Aorta (tissue), 5 donors: ENCODE results near the gene PIK3AP1. TPM values are rescaled to one million over a fixed set of nuclear protein-coding genes. Genes with fewer than 3 reads are reported as not detected.

Experiments
- ATAC-seq: fragments of 200-7000 bp; cut with Tn5 transposase; one replicate; pipeline ENCODE4 v1.9.1; 2022; ENCODE audit warnings: moderate library complexity; ENCODE audit not compliant: low FRiP score
- DNase-seq, 2 donors: peaks; one replicate each; pipeline ENCODE4 v3.0.0-alpha.2; 2020
- H3K27ac ChIP-seq, 2 donors: one replicate each; pipeline ENCODE4 v1.5.1; 2013; ENCODE audit warnings: low read length in 2 of 2, mild to moderate bottlenecking in 2 of 2, moderate library complexity in 2 of 2, control low read depth in 1 of 2, inconsistent platforms in 1 of 2, low read depth in 1 of 2
- H3K27me3 ChIP-seq, 2 donors: one replicate each; pipeline ENCODE4 v1.6.1; 2013; ENCODE audit warnings: control low read depth in 1 of 2, low read length in 1 of 2, mild to moderate bottlenecking in 1 of 2, moderate library complexity in 1 of 2; ENCODE audit not compliant: insufficient read depth in 2 of 2, control insufficient read depth in 1 of 2
- H3K36me3 ChIP-seq, 2 donors: one replicate each; pipeline ENCODE4 v1.6.1; 2013; ENCODE audit warnings: control low read depth in 1 of 2, low read length in 1 of 2, mild to moderate bottlenecking in 1 of 2; ENCODE audit not compliant: insufficient read depth in 2 of 2, control insufficient read depth in 1 of 2
- H3K4me1 ChIP-seq, 2 donors: one replicate each; pipeline ENCODE4 v1.6.1; 2013; ENCODE audit warnings: low read length in 2 of 2, control low read depth in 1 of 2, mild to moderate bottlenecking in 1 of 2, moderate library complexity in 1 of 2; ENCODE audit not compliant: insufficient read depth in 2 of 2, control insufficient read depth in 1 of 2
- H3K4me3 ChIP-seq, 2 donors: one replicate each; pipeline ENCODE4 v1.5.1; 2013; ENCODE audit warnings: low read length in 2 of 2, control low read depth in 1 of 2, mild to moderate bottlenecking in 1 of 2
- H3K9me3 ChIP-seq: one replicate; pipeline ENCODE4 v1.6.1; 2013; ENCODE audit warnings: mild to moderate bottlenecking, low read length; ENCODE audit not compliant: control insufficient read depth
- WGBS, 2 donors: extraction: QIAGEN DNeasy Blood & Tissue Kit; methylation state at CpG; one replicate each; pipeline ENCODE4 v1.1.7; 2013; 5-methylcytosine and 5-hydroxymethylcytosine counted together
- intact Hi-C, 2 donors: fragments of 100-400 bp; cut with DNase I; formaldehyde crosslinking; loops; one replicate each; pipeline versions ENCODE4 v1.14.2 to v1.15.0; 2022
- polyA plus RNA-seq, 2 donors: library from polyadenylated mRNA; stranded (reverse); fragments of 200-250 nt; gene quantifications; one replicate each; pipeline ENCODE4 v1.2.3, GENCODE V29; 2013
- total RNA-seq, 2 donors: library from RNA; stranded (reverse); fragmentation: NEBNext Ultra II Directional; extraction: Animal tissue kit (Norgen Biotek cat#: 25700); gene quantifications; one replicate each; pipeline ENCODE4 v1.2.1, GENCODE V29; 2021
- donor health status: healthy with polysubstance abuse.
- donor health status: Bipolar disorder and iron deficiency.
- donor health status: DM: no; HTN: no; CAD: no.
- donor health status: DM: no; HTN: no; CAD: no.
- donor health status: DM: yes; HTN: yes; CAD: no.

The PIK3AP1 gene
- total and polyA plus RNA-seq, 4 donors: 1.9 to 23.4 (median 11.9) TPM

GRCh38 chr10:96714746-96715255 lies 5.5 kb downstream of the PIK3AP1 start:
- Histone ChIP-seq H3K36me3 (no peaks in the 10 kb centered on the region), H3K27ac (no peak overlapping the region), H3K4me1 (no peaks in the 10 kb centered on the region), H3K9me3 (no peaks in the 10 kb centered on the region), H3K4me3 (no peak overlapping the region), H3K27me3 (no peaks in the 10 kb centered on the region)
- no peak for ATAC-seq
- DNase-seq: no peak
- 89 to 92% methylated on average over 2 of the region's 2 CpGs for WGBS, 2 donors
- intact Hi-C loops: no loop called here

GRCh38 chr10:96714031-96714590 lies 6.2 kb downstream of the PIK3AP1 start:
- Histone ChIP-seq H3K27me3 (no peaks in the 10 kb centered on the region), H3K27ac (no peak overlapping the region), H3K36me3 (no peaks in the 10 kb centered on the region), H3K4me3 (no peak overlapping the region), H3K9me3 (no peaks in the 10 kb centered on the region), H3K4me1 (no peaks in the 10 kb centered on the region)
- intact Hi-C loops: no loop called here
- DNase-seq: no peak
- ATAC-seq: no peak
- 85 to 90% methylated on average over 9 of the region's 9 CpGs for WGBS, 2 donors

GRCh38 chr10:96712662-96713271 lies 7.5 kb downstream of the PIK3AP1 start:
- ATAC-seq (no peak), DNase-seq (no peak)
- Histone ChIP-seq H3K27ac (no peak overlapping the region), H3K4me1 (no peaks in the 10 kb centered on the region), H3K9me3 (no peaks in the 10 kb centered on the region), H3K27me3 (no peaks in the 10 kb centered on the region), H3K4me3 (no peak overlapping the region), H3K36me3 (no peaks in the 10 kb centered on the region)
- WGBS, 2 donors: 93 to 94% methylated on average over 10 of the region's 10 CpGs
- intact Hi-C loops: no loop called here

DNA sequence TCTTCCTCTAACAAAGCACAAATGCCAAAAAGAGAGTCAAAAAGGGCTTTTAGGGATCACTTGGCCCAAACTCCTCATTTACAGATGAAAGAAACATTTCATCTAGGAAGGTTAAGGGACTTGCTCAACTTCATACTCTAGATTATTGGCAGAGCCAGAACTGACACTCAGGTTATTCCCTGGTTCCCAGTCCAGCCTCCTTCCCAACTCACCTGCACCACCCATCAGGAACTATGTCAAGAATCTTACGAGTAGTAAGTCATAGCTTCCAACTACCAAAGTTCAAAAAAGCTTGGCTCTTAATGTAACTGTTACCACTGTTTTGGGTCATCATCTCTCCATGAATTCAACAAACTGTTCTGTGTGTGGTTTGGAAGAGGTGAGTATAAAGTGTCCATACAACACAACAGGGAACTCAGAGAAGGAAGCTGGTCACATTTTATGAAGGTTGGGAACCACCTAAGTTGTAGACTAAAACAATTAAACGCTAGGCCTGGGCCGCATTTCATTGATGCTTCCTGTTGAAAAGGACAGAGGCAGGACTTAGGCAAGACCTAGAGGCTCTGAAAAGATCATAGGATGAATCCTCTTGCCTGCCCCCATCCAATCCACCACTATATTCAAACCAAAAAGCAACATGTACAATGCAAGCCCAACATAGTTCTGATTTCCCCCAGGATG lies 9.1 kb downstream of the PIK3AP1 start:
- ATAC-seq (no peak), DNase-seq (no peak)
- Histone ChIP-seq H3K36me3 (no peaks in the 10 kb centered on the region), H3K27ac (no peak overlapping the region), H3K9me3 (no peaks in the 10 kb centered on the region), H3K4me3 (no peak overlapping the region), H3K27me3 (no peaks in the 10 kb centered on the region), H3K4me1 (no peaks in the 10 kb centered on the region)
- 92 to 95% methylated on average over 3 of the region's 3 CpGs for WGBS, 2 donors
- intact Hi-C loops: no loop called here

DNA sequence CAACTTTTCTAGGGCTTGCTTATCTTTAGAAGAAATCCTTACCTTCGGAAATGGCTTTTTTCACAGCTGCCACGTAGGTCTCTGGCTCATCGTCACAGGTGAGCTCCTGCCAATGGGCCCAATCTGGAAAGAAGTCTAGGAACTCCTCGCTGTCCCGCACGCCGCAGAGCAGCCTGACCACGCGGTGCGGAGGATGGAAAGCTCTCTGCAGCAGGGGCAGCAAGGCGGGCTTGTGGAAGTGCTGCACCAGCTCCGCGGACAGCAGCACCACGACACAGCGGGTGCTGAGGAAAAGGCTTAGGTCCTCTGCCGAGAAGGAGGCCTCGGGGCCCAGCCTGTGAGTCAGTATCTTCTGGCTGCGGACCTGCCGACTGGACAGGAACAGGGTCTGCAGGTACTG lies 10.8 kb downstream of the PIK3AP1 start:
- intact Hi-C loops: no loop called here
- H3K36me3 ChIP-seq: no peaks in the 10 kb centered on the region
- H3K27me3 ChIP-seq: no peaks in the 10 kb centered on the region
- ATAC-seq (no peak), DNase-seq (no peak)
- H3K9me3 ChIP-seq: no peaks in the 10 kb centered on the region
- H3K27ac ChIP-seq: no peak overlapping the region
- H3K4me1 ChIP-seq: no peaks in the 10 kb centered on the region
- no peak overlapping the region for H3K4me3 ChIP-seq
- 84 to 89% methylated on average over 17 to 19 of the region's 19 CpGs for WGBS, 2 donors

- WGBS, 2 donors: 95 to 96% methylated on average over 7 of the region's 7 CpGs
- H3K27me3 ChIP-seq: no peaks in the 10 kb centered on the region
- DNase-seq (no peak), ATAC-seq (no peak)
- intact Hi-C loops: no loop called here
- no peaks in the 10 kb centered on the region for H3K36me3 ChIP-seq
- H3K9me3 ChIP-seq: no peaks in the 10 kb centered on the region
- no peak overlapping the region for H3K4me3 ChIP-seq
- H3K4me1 ChIP-seq: no peaks in the 10 kb centered on the region
- no peak overlapping the region for H3K27ac ChIP-seq
These were observed 11.3 kb downstream of the PIK3AP1 start for GRCh38 chr10:96708996-96709395.

- DNase-seq (no peak), ATAC-seq (no peak)
- 74 to 82% methylated on average over 7 of the region's 7 CpGs for whole genome bisulfite sequencing, 2 donors
- Histone ChIP-seq H3K9me3 (no peaks in the 10 kb centered on the region), H3K36me3 (no peaks in the 10 kb centered on the region), H3K27ac (no peak overlapping the region), H3K4me1 (no peaks in the 10 kb centered on the region), H3K27me3 (no peaks in the 10 kb centered on the region), H3K4me3 (no peak overlapping the region)
- intact Hi-C loops: no loop called here
These were observed 11.9 kb downstream of the PIK3AP1 start for GRCh38 chr10:96708456-96708855.

GRCh38 chr10:96706331-96706853 lies 13.9 kb downstream of the PIK3AP1 start:
- no peaks in the 10 kb centered on the region for H3K27me3 ChIP-seq
- WGBS, 2 donors: 68 to 85% methylated on average over 1 of the region's 1 CpG
- H3K36me3 ChIP-seq: no peaks in the 10 kb centered on the region
- no peaks in the 10 kb centered on the region for H3K4me1 ChIP-seq
- intact Hi-C loops: no loop called here
- H3K9me3 ChIP-seq: no peaks in the 10 kb centered on the region
- no peak overlapping the region for H3K27ac ChIP-seq
- ATAC-seq: no peak
- DNase-seq: no peak
- no peak overlapping the region for H3K4me3 ChIP-seq

DNA sequence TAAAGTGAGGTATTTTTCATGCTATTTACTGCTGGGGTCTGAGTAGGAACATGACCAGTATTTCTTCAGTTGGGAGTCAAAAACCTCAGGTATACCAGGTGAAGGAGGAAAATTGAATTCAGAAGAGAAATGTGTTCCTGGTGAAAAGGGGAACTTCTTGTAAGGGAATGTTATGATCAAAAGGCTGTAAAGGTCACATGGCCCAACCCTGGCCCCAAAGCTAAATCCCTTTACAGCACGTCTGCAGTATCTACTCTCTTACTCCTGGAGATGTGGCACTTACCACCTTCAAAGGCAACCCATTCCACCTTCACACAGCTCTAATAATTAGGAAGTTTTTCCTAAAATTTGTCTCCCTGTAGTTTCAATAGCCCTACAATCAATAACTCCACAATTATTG lies 15.2 kb downstream of the PIK3AP1 start:
- intact Hi-C loops: no loop called here
- no peaks in the 10 kb centered on the region for H3K36me3 ChIP-seq
- no peak overlapping the region for H3K27ac ChIP-seq
- DNase-seq: no peak
- H3K4me3 ChIP-seq: no peak overlapping the region
- WGBS, 2 donors: 72 to 86% methylated on average over 1 of the region's 1 CpG
- no peaks in the 10 kb centered on the region for H3K9me3 ChIP-seq
- no peaks in the 10 kb centered on the region for H3K4me1 ChIP-seq
- H3K27me3 ChIP-seq: no peaks in the 10 kb centered on the region
- ATAC-seq: no peak
